Measurements from ENCODE around the gene SHOX. TPM values are rescaled to one million over a fixed set of nuclear protein-coding genes. Genes with fewer than 3 reads are reported as not detected.

The SHOX gene
- total RNA-seq, 1 experiment from 2014 or later: 0.24 TPM

DNA sequence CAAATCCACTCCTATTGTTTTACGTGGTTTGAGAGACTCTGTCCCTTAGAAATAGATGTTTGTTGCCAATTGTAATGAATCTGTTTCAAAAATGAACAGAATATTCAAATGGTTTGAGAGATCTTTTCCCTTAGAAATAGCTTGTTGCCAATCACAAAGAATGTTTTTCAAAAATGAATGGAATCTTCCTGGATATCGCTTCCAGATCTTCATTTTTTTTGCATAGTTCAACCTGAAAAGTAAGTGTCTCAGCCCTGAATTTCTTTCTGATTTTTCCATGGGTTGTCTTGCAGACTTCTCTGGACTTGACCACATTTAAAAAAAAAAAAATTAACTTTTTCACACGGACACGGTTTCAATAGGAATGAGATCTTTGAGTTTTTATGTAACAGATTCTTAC is 22.7 kb downstream of the SHOX start:
- no peak overlapping the region for H2AFZ ChIP-seq (ENCODE audit: low read length)
- no peaks in the 10 kb centered on the region for H3K4me1 ChIP-seq (ENCODE audit: insufficient read depth, low read length)
- Mint-ChIP-seq H3K9me3 (no peaks in the 10 kb centered on the region), H3K4me3 (no peak overlapping the region), H3K27me3 (ENCODE audit: low read depth) (peaks cover 18% of the 10 kb centered on the region), H3K27ac (no peak overlapping the region; a peak in 2 of 7 replicates), H3K36me3 (ENCODE audit: insufficient read depth in 1 of 3, low read depth in 3 of 3) (no peaks in the 10 kb centered on the region), H3K4me1 (peaks cover 14 to 25% of the 10 kb centered on the region in 2 experiments)
- H2BK12ac ChIP-seq (ENCODE audit: insufficient read length, low read depth, low read length): no peak overlapping the region
- no peak overlapping the region for H4K8ac ChIP-seq (replicated peaks; ENCODE audit: insufficient read length, low read depth, low read length)
- H3K23me2 ChIP-seq (ENCODE audit: insufficient read length, low read depth, low read length, poor library complexity, severe bottlenecking): no peaks in the 10 kb centered on the region
- no peak overlapping the region for H2BK20ac ChIP-seq (ENCODE audit: low read depth, low read length, poor library complexity, severe bottlenecking)
- no peak overlapping the region for H3K18ac ChIP-seq (ENCODE audit: insufficient read length, low read depth, low read length)
- H3K14ac ChIP-seq (ENCODE audit: insufficient read depth, low read length): no peak overlapping the region
- no peaks in the 10 kb centered on the region for H3K9me3 ChIP-seq (ENCODE audit: control insufficient read depth, low read depth, low read length)
- H2BK120ac ChIP-seq (ENCODE audit: low read depth, low read length, poor library complexity, severe bottlenecking): no peak overlapping the region
- no peak for DNase-seq
- H2BK15ac ChIP-seq (ENCODE audit: low read depth, low read length): no peak overlapping the region
- no peak overlapping the region for H3K4me2 ChIP-seq (ENCODE audit: insufficient read depth, insufficient read length, low read length)
- no peak overlapping the region for H3K9ac ChIP-seq (ENCODE audit: extremely low read depth, insufficient read length, low read length)
- H3K27ac ChIP-seq (ENCODE audit: insufficient read length, low read depth, low read length): no peak overlapping the region
- H4K5ac ChIP-seq (ENCODE audit: insufficient read length, low read depth, low read length): no peak overlapping the region
- WGBS (ENCODE audit: extremely low coverage, insufficient read length, low lambda C conversion rate): no CpG with 5 or more reads among the region's 4 CpGs
- no peaks in the 10 kb centered on the region for H3K79me2 ChIP-seq (ENCODE audit: insufficient read depth, low read length)
- H4K20me1 ChIP-seq (ENCODE audit: control insufficient read depth, insufficient read depth, insufficient read length): no peaks in the 10 kb centered on the region
- H2AK5ac ChIP-seq (ENCODE audit: insufficient read length, low read length): no peak overlapping the region
- TF ChIP-seq CTCF (conservative IDR thresholded peaks at IDR 0.05): no peak
- H4K91ac ChIP-seq (ENCODE audit: insufficient read length, low read depth, low read length): no peak overlapping the region
- H3K79me1 ChIP-seq (ENCODE audit: insufficient read depth, low read depth, low read length, poor library complexity, severe bottlenecking): no peaks in the 10 kb centered on the region
- no peak overlapping the region for H3T11ph ChIP-seq (ENCODE audit: low read length)
- H3K27me3 ChIP-seq (ENCODE audit: insufficient read depth, low read length): no peaks in the 10 kb centered on the region
- H2BK5ac ChIP-seq (ENCODE audit: insufficient read length, low read length): no peak overlapping the region
- H3K4ac ChIP-seq (ENCODE audit: low read depth, low read length): no peak overlapping the region
- no peak overlapping the region for H3K56ac ChIP-seq (ENCODE audit: insufficient read length, low read depth, low read length)
- H3K23ac ChIP-seq (ENCODE audit: insufficient read length, low read depth, low read length): no peak overlapping the region
